ENCODE results near the gene SLC10A1.
"Not testable (repeated sequence)": the region's sequence is repeated elsewhere in the genome, so short reads cannot be mapped to it uniquely, and the experiment has no call there.

Gene SLC10A1

GRCh38 chr14:69819607-69820006, 22.6 kb upstream of the SLC10A1 start:
- no peak for TF ChIP-seq CTCF (conservative IDR thresholded peaks at IDR 0.05; ENCODE audit: low read length)
- no peak for DNase-seq (ENCODE audit: low read depth)
- H3K4me3 ChIP-seq (ENCODE audit: low read length): no peak overlapping the region

GRCh38 chr14:69818758-69819191, 21.7 kb upstream of the SLC10A1 start:
- TF ChIP-seq CTCF (conservative IDR thresholded peaks at IDR 0.05; ENCODE audit: low read length): peak; percentile 82
- peak; percentile 50 for DNase-seq (ENCODE audit: low read depth)
- H3K4me3 ChIP-seq (ENCODE audit: low read length): no peak overlapping the region

- DNase-seq (ENCODE audit: low read depth): no peak
Measured at GRCh38 chr14:69816216-69816615, 19.2 kb upstream of the SLC10A1 start.

GRCh38 chr14:69815556-69815955, 18.5 kb upstream of the SLC10A1 start:
- no peak for DNase-seq (ENCODE audit: low read depth)
- TF ChIP-seq CTCF (conservative IDR thresholded peaks at IDR 0.05; ENCODE audit: low read length): no peak
- no peak overlapping the region for H3K4me3 ChIP-seq (ENCODE audit: low read length)

More at GRCh38 chr14:69816216-69816615, 19.2 kb upstream of the SLC10A1 start:
- no peak overlapping the region for H3K4me3 ChIP-seq (ENCODE audit: low read length)
- no peak for TF ChIP-seq CTCF (conservative IDR thresholded peaks at IDR 0.05; ENCODE audit: low read length)

- no peak for DNase-seq (ENCODE audit: low read depth)
- no peak overlapping the region for H3K4me3 ChIP-seq (ENCODE audit: low read length)
- TF ChIP-seq CTCF (conservative IDR thresholded peaks at IDR 0.05; ENCODE audit: low read length): no peak
Measured at GRCh38 chr14:69814397-69814796, 17.4 kb upstream of the SLC10A1 start.

- not testable (repeated sequence) for H3K4me3 ChIP-seq (ENCODE audit: low read length); DNase-seq (ENCODE audit: low read depth)
Measured at GRCh38 chr14:69813346-69813745, 16.3 kb upstream of the SLC10A1 start.

GRCh38 chr14:69812711-69813110, 15.7 kb upstream of the SLC10A1 start:
- no peak for DNase-seq (ENCODE audit: low read depth)
- no peak overlapping the region for H3K4me3 ChIP-seq (ENCODE audit: low read length)
- TF ChIP-seq CTCF (conservative IDR thresholded peaks at IDR 0.05; ENCODE audit: low read length): no peak

GRCh38 chr14:69811868-69812252, 14.8 kb upstream of the SLC10A1 start:
- no peak for DNase-seq (ENCODE audit: low read depth)
- TF ChIP-seq CTCF (conservative IDR thresholded peaks at IDR 0.05; ENCODE audit: low read length): no peak
- H3K4me3 ChIP-seq (ENCODE audit: low read length): no peak overlapping the region
